IMR-90 (cell line): ENCODE measurements around the gene TNPO1.

Experiments used
- CEBPB ChIP-seq: IDR thresholded peaks from 2 replicates; pipeline ENCODE4 v1.6.1; 2012; ENCODE audit warnings: low read depth, low read length, improper control_type of control experiment
- CHD1 ChIP-seq: IDR thresholded peaks from 2 replicates; pipeline ENCODE4 v1.6.1; 2012; ENCODE audit warnings: low read depth, low read length, improper control_type of control experiment
- FOS ChIP-seq: fragments of 150-350 bp; IDR thresholded peaks from 2 replicates; pipeline ENCODE4 v1.6.1; 2016; ENCODE audit warnings: low read depth, low read length
- NFE2L2 ChIP-seq: fragments of 150-350 bp; IDR thresholded peaks from 2 replicates; pipeline ENCODE4 v1.6.1; 2016; ENCODE audit warnings: low read depth, mild to moderate bottlenecking, low read length
- POLR2A ChIP-seq: IDR thresholded peaks from 2 replicates; pipeline ENCODE4 v1.6.1; 2012; ENCODE audit warnings: mild to moderate bottlenecking, low read depth, low read length
- RAD21 ChIP-seq: IDR thresholded peaks from 2 replicates; pipeline ENCODE4 v1.6.1; 2012; ENCODE audit warnings: low read length, improper control_type of control experiment
- RCOR1 ChIP-seq: IDR thresholded peaks from 2 replicates; pipeline ENCODE4 v1.6.1; 2012; ENCODE audit warnings: mild to moderate bottlenecking, low read length, improper control_type of control experiment; ENCODE audit not compliant: insufficient replicate concordance
- SMC3 ChIP-seq: fragments of 150-350 bp; IDR thresholded peaks from 2 replicates; pipeline ENCODE4 v1.6.1; 2016; ENCODE audit warnings: low read depth, mild to moderate bottlenecking, antibody characterized with exemption, low read length, moderate library complexity
- TF ChIP-seq, protein P1 (sequence below): conservative IDR thresholded peaks from 2 replicates; pipeline ENCODE4 v1.5.1; 2012; ENCODE audit warnings: mild to moderate bottlenecking, low read depth, low read length, improper control_type of control experiment

DNA sequence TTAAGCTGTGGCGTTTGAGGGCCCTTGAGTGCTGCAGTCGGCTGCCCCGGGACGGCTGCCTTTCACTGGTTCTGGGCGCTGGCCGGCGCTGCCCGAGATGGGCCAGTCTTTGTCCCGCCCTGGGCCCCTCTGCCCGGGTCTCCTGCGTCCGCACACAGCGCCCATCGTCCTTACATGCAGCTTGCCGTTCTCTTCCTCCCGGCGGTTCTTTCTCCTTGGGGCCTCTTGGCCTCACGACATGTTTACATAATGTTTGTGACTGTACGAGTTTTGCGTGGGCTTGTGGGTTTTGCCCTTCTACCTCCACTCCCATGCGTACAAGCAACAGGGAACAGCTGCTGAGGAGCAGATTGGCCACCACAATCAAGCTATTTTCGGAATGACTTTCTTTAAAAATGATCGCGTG, 618 bp downstream of the TNPO1 start:
- TF ChIP-seq POLR2A (peak; percentile 51; the same call in 1 of the 2 replicates), SMC3 (no peak), FOS (peak; percentile 37), CEBPB (no peak), NFE2L2 (no peak), RAD21 (no peak), RCOR1 (no peak), CHD1 (no peak)
- TF ChIP-seq, protein P1, sequence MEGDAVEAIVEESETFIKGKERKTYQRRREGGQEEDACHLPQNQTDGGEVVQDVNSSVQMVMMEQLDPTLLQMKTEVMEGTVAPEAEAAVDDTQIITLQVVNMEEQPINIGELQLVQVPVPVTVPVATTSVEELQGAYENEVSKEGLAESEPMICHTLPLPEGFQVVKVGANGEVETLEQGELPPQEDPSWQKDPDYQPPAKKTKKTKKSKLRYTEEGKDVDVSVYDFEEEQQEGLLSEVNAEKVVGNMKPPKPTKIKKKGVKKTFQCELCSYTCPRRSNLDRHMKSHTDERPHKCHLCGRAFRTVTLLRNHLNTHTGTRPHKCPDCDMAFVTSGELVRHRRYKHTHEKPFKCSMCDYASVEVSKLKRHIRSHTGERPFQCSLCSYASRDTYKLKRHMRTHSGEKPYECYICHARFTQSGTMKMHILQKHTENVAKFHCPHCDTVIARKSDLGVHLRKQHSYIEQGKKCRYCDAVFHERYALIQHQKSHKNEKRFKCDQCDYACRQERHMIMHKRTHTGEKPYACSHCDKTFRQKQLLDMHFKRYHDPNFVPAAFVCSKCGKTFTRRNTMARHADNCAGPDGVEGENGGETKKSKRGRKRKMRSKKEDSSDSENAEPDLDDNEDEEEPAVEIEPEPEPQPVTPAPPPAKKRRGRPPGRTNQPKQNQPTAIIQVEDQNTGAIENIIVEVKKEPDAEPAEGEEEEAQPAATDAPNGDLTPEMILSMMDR: no peak
